IMR-90 (cell line): ENCODE measurements around the gene FAM180A. TPM values are rescaled to one million over a fixed set of nuclear protein-coding genes. Genes with fewer than 3 reads are reported as not detected.
A peak's percentile ranks its signal among the peaks of the same experiment; 100 is the strongest.

Experiments used
- ATAC-seq: fragments of 200-7000 bp; cut with Tn5 transposase; 2 replicates; pipeline ENCODE4 v1.9.1; 2020; ENCODE audit warnings: low read depth, mild to moderate bottlenecking, moderate library complexity
- BruUV-seq: library from RNA; stranded (reverse); fragments of 400-500 nt; replicated peaks from 2 replicates; lab custom pipeline; 2021; lab: Mats Ljungman, UMichigan
- CTCF ChIA-PET: fragments of 300-600 bp; formaldehyde crosslinking; extraction: SDS; loops from one replicate; lab custom pipeline; 2021; ENCODE audit warnings: antibody characterized with exemption; lab: Yijun Ruan, JAX
- POLR2A ChIA-PET: fragments of 300-600 bp; sonication (Branson Sonifier 250); formaldehyde crosslinking; loops from one replicate; lab custom pipeline; 2022; ENCODE audit warnings: antibody characterized with exemption; ENCODE audit not compliant: unreplicated experiment; lab: Charles Lee
- DNase-seq: peaks from one replicate; pipeline ENCODE4 v3.0.0; 2013
- H2AFZ ChIP-seq: replicated peaks from 2 replicates; pipeline ENCODE3; 2013; ENCODE audit warnings: low read length, mild to moderate bottlenecking; ENCODE audit not compliant: poor library complexity
- H2AK5ac ChIP-seq: 2 replicates; pipeline ENCODE4 v1.6.1; 2013; ENCODE audit warnings: low read depth, low read length, inconsistent platforms
- H2AK9ac ChIP-seq: replicated peaks from 2 replicates; pipeline ENCODE3; 2013; ENCODE audit warnings: mild to moderate bottlenecking, low read depth, low read length, moderate library complexity; ENCODE audit not compliant: poor library complexity
- H2BK120ac ChIP-seq: 2 replicates; pipeline ENCODE4 v1.6.1; 2013; ENCODE audit warnings: low read depth, low read length, inconsistent platforms
- H2BK15ac ChIP-seq: 3 replicates; pipeline ENCODE4 v1.6.1; 2013; ENCODE audit warnings: low read depth, low read length, inconsistent platforms
- H2BK20ac ChIP-seq: 2 replicates; pipeline ENCODE4 v1.6.1; 2013; ENCODE audit warnings: low read depth, mild to moderate bottlenecking, inconsistent platforms, low read length, moderate library complexity
- H2BK5ac ChIP-seq: 2 replicates; pipeline ENCODE4 v1.6.1; 2013; ENCODE audit warnings: mild to moderate bottlenecking, low read depth, low read length, inconsistent platforms; ENCODE audit not compliant: poor library complexity, severe bottlenecking
- H3K14ac ChIP-seq: replicated peaks from 2 replicates; pipeline ENCODE4 v1.6.1; 2013; ENCODE audit warnings: low read depth, low read length, inconsistent platforms
- H3K18ac ChIP-seq: 2 replicates; pipeline ENCODE4 v1.6.1; 2013; ENCODE audit warnings: low read depth, low read length, control low read depth
- H3K23ac ChIP-seq: 2 replicates; pipeline ENCODE4 v1.6.1; 2013; ENCODE audit warnings: low read depth, low read length, inconsistent platforms
- H3K27ac ChIP-seq: 2 replicates; pipeline ENCODE4 v1.5.1; 2013; ENCODE audit warnings: mild to moderate bottlenecking, control low read depth, low read length; ENCODE audit not compliant: insufficient read depth
- H3K27me3 ChIP-seq: 2 replicates; pipeline ENCODE4 v1.6.1; 2013; ENCODE audit warnings: low read length; ENCODE audit not compliant: control insufficient read depth, insufficient read depth
- H3K36me3 ChIP-seq: 2 replicates; pipeline ENCODE4 v1.6.1; 2013; ENCODE audit warnings: low read length, mixed read lengths; ENCODE audit not compliant: control insufficient read depth, insufficient read depth
- H3K4ac ChIP-seq: 2 replicates; pipeline ENCODE4 v1.6.1; 2013; ENCODE audit warnings: low read depth, low read length, inconsistent platforms
- H3K4me1 ChIP-seq: 2 replicates; pipeline ENCODE4 v1.6.1; 2013; ENCODE audit warnings: low read length, mixed read lengths; ENCODE audit not compliant: control insufficient read depth, insufficient read depth
- H3K4me2 ChIP-seq: 2 replicates; pipeline ENCODE4 v1.6.1; 2013; ENCODE audit warnings: low read depth, mild to moderate bottlenecking, control low read depth, low read length, moderate library complexity
- H3K4me3 ChIP-seq: 2 replicates; pipeline ENCODE4 v1.5.1; 2013; ENCODE audit warnings: low read depth, mild to moderate bottlenecking, control low read depth, low read length, moderate library complexity; ENCODE audit not compliant: insufficient read depth
- H3K56ac ChIP-seq: 2 replicates; pipeline ENCODE4 v1.6.1; 2013; ENCODE audit warnings: low read length, inconsistent platforms; ENCODE audit not compliant: insufficient read depth; ENCODE audit errors: extremely low read depth
- H3K79me1 ChIP-seq, 2 experiments: 2 replicates each; pipeline ENCODE4 v1.6.1; 2013; ENCODE audit warnings: low read length in 2 of 2, inconsistent platforms in 1 of 2, low read depth in 1 of 2
- H3K9ac ChIP-seq: 2 replicates; pipeline ENCODE4 v1.6.1; 2013; ENCODE audit warnings: low read depth, low read length, control low read depth
- H3K9me1 ChIP-seq: 2 replicates; pipeline ENCODE4 v1.6.1; 2013; ENCODE audit warnings: low read length, inconsistent platforms; ENCODE audit not compliant: insufficient read depth
- H3K9me3 ChIP-seq: 2 replicates; pipeline ENCODE4 v1.6.1; 2013; ENCODE audit warnings: low read length; ENCODE audit not compliant: control insufficient read depth, insufficient read depth
- H4K20me1 ChIP-seq: 2 replicates; pipeline ENCODE4 v1.6.1; 2013; ENCODE audit warnings: low read length, inconsistent platforms; ENCODE audit not compliant: insufficient read depth
- H4K5ac ChIP-seq: 2 replicates; pipeline ENCODE4 v1.6.1; 2013; ENCODE audit warnings: mild to moderate bottlenecking, low read depth, low read length, control low read depth
- H4K8ac ChIP-seq, 2 experiments: 2 replicates each; pipeline ENCODE4 v1.6.1; 2013; ENCODE audit warnings: low read depth in 2 of 2, low read length in 2 of 2, control low read depth in 1 of 2, inconsistent platforms in 1 of 2
- H4K91ac ChIP-seq: 2 replicates; pipeline ENCODE4 v1.6.1; 2013; ENCODE audit warnings: low read depth, low read length, inconsistent platforms; ENCODE audit not compliant: insufficient read depth
- BHLHE40 ChIP-seq: fragments of 150-350 bp; IDR thresholded peaks from 2 replicates; pipeline ENCODE4 v1.6.1; 2016; ENCODE audit warnings: mild to moderate bottlenecking, low read depth, low read length
- CEBPB ChIP-seq: IDR thresholded peaks from 2 replicates; pipeline ENCODE4 v1.6.1; 2012; ENCODE audit warnings: low read depth, low read length, improper control_type of control experiment
- CHD1 ChIP-seq: IDR thresholded peaks from 2 replicates; pipeline ENCODE4 v1.6.1; 2012; ENCODE audit warnings: low read depth, low read length, improper control_type of control experiment
- FOS ChIP-seq: fragments of 150-350 bp; IDR thresholded peaks from 2 replicates; pipeline ENCODE4 v1.6.1; 2016; ENCODE audit warnings: low read depth, low read length
- MAFK ChIP-seq: IDR thresholded peaks from 2 replicates; pipeline ENCODE4 v1.6.1; 2012; ENCODE audit warnings: low read depth, low read length, improper control_type of control experiment
- MAZ ChIP-seq: IDR thresholded peaks from 2 replicates; pipeline ENCODE4 v1.6.1; 2012; ENCODE audit warnings: low read depth, mild to moderate bottlenecking, low read length, improper control_type of control experiment, moderate library complexity, borderline replicate concordance
- MXI1 ChIP-seq: IDR thresholded peaks from 2 replicates; pipeline ENCODE4 v1.6.1; 2012; ENCODE audit warnings: low read depth, mild to moderate bottlenecking, low read length, moderate library complexity, borderline replicate concordance
- NFE2L2 ChIP-seq: fragments of 150-350 bp; IDR thresholded peaks from 2 replicates; pipeline ENCODE4 v1.6.1; 2016; ENCODE audit warnings: low read depth, mild to moderate bottlenecking, low read length
- RAD21 ChIP-seq: IDR thresholded peaks from 2 replicates; pipeline ENCODE4 v1.6.1; 2012; ENCODE audit warnings: low read length, improper control_type of control experiment
- RFX5 ChIP-seq: IDR thresholded peaks from 2 replicates; pipeline ENCODE4 v1.8.0; 2012; ENCODE audit warnings: low read depth, mild to moderate bottlenecking, low read length, moderate library complexity
- WGBS, 2 experiments: methylation state at CpG; one replicate each; pipeline versions ENCODE4 v1.1.5 to v1.1.7; 2013; ENCODE audit warnings: missing lambda C conversion rate in 2 of 2; ENCODE audit not compliant: insufficient read length in 1 of 2; ENCODE audit errors: extremely low coverage in 2 of 2; 5-methylcytosine and 5-hydroxymethylcytosine counted together
- dilution Hi-C: fragments of 300-500 bp; cut with HindIII; formaldehyde crosslinking; loops from one replicate; pipeline ENCODE4 v1.14.3; 2018; ENCODE audit warnings: low sequenced_read_pairs; ENCODE audit not compliant: unreplicated experiment
- in situ Hi-C: fragments of 300-500 bp; cut with MboI; formaldehyde crosslinking; loops from 3 replicates; pipeline ENCODE4 v1.14.3; 2019; ENCODE audit warnings: low sequenced_read_pairs, inconsistent platforms, mixed read lengths
- intact Hi-C: fragments of 100-400 bp; cut with micrococcal nuclease; formaldehyde crosslinking; loops from 2 replicates; pipeline ENCODE4 v1.10.0; 2022
- polyA plus RNA-seq, 3 experiments: library from polyadenylated mRNA; depleted of rRNA; stranded (reverse); fragments of >200 nt; gene quantifications; 2 replicates each; pipeline ENCODE4 v1.2.3, GENCODE V29; 2012; ENCODE audit warnings: low replicate concordance in 1 of 3
- total RNA-seq: library from RNA; depleted of rRNA; stranded (reverse); fragments of >200 nt; gene quantifications from 2 replicates; pipeline ENCODE4 v1.2.3, GENCODE V29; 2012
- TF ChIP-seq, protein P1 (sequence below): fragments of 150-350 bp; IDR thresholded peaks from 2 replicates; pipeline ENCODE4 v1.6.1; 2016; ENCODE audit warnings: low read depth, mild to moderate bottlenecking, low read length, moderate library complexity, borderline replicate concordance
- TF ChIP-seq, protein P2 (sequence below): fragments of 150-350 bp; IDR thresholded peaks from 2 replicates; pipeline ENCODE4 v1.6.1; 2017; ENCODE audit warnings: mild to moderate bottlenecking, antibody characterized with exemption, low read length, low read depth

FAM180A gene
- total and polyA plus RNA-seq, 2 of the 4 experiments (the other 2 are of a cell fraction): 1.3 to 2.0 TPM

DNA sequence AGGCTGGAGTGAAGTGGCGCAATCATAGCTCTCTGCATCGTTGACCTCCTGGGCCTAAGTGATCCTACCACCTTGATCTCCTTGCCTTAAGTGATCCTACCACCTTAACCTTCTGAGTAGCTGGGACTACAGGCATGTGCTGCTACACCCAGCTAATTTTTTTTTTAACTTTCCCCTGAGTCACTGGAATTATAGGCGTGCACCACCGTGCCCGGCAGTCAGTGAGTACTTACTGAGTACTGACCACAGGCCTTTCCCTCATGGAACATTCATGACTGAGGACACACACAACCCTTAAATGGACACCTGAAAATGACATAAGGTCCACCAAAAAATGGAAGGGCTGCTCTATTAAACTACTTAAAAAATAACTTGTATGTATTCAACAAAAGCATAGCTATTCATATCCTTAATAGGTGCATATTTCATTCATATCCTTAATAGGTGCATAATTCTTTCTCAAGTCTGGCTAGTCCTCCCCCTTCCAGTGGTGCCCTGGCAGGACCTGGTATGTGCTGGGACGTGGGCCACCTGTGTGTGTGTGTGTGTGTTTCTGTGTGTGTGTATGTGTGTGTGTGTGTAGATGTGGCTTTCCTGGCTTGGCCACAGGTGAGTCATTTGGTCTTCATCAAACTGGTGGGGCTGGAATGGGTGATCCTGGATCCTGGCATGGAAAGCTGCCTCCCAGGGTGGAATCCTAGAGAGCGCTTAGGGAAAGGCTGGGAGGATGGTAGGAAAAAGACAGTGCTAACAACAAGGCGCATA is 3.5 kb downstream of the FAM180A start:
- Histone ChIP-seq H4K8ac (peak overlapping the region; percentile 82 to 99), H3K27ac (peak overlapping the region; percentile 82), H3K18ac (peak overlapping the region; percentile 63), H3K4ac (peak overlapping the region; percentile 88), H4K5ac (peak overlapping the region; percentile 39), H3K14ac (peak overlapping the region; percentile 73), H3K4me3 (no peak overlapping the region), H3K23ac (peak overlapping the region; percentile 57; the same call in 1 of the 2 replicates), H2BK20ac (peak overlapping the region; percentile 87), H4K20me1 (no peaks in the 10 kb centered on the region), H2BK15ac (peak overlapping the region; percentile 89; the same call in 2 of the 3 replicates), H3K9me3 (no peaks in the 10 kb centered on the region), H3K9ac (no peak overlapping the region), H3K9me1 (peaks cover 22% of the 10 kb centered on the region), H3K79me1 (peaks cover 0 to 9% of the 10 kb centered on the region in 2 experiments; a peak in 1 of 4 replicates), H4K91ac (peak overlapping the region; percentile 91), H2AK9ac (peak overlapping the region; percentile 95), H2BK5ac (peak overlapping the region; percentile 82), H3K27me3 (no peaks in the 10 kb centered on the region), H2AFZ (peak overlapping the region; percentile 69), H3K36me3 (no peaks in the 10 kb centered on the region), H3K56ac (peak overlapping the region; percentile 78), H3K4me2 (no peak overlapping the region), H2AK5ac (peak overlapping the region; percentile 93), H2BK120ac (peak overlapping the region; percentile 88), H3K4me1 (peaks cover 24% of the 10 kb centered on the region)
- TF ChIP-seq MAFK (no peak), MXI1 (0 out of 2 replicates have a peak, but pooled peaks have one; percentile 30), NFE2L2 (peak; percentile 53; the same call in 1 of the 2 replicates), RFX5 (no peak), RAD21 (no peak), MAZ (no peak), BHLHE40 (peak; percentile 61), CEBPB (peak; percentile 75), FOS (peak; percentile 36; the same call in 1 of the 2 replicates), CHD1 (no peak)
- TF ChIP-seq, protein P1, sequence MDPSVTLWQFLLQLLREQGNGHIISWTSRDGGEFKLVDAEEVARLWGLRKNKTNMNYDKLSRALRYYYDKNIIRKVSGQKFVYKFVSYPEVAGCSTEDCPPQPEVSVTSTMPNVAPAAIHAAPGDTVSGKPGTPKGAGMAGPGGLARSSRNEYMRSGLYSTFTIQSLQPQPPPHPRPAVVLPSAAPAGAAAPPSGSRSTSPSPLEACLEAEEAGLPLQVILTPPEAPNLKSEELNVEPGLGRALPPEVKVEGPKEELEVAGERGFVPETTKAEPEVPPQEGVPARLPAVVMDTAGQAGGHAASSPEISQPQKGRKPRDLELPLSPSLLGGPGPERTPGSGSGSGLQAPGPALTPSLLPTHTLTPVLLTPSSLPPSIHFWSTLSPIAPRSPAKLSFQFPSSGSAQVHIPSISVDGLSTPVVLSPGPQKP: no peak
- TF ChIP-seq, protein P2, sequence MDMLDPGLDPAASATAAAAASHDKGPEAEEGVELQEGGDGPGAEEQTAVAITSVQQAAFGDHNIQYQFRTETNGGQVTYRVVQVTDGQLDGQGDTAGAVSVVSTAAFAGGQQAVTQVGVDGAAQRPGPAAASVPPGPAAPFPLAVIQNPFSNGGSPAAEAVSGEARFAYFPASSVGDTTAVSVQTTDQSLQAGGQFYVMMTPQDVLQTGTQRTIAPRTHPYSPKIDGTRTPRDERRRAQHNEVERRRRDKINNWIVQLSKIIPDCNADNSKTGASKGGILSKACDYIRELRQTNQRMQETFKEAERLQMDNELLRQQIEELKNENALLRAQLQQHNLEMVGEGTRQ: no peak; the same call in 1 of the 2 replicates
- POLR2A ChIA-PET: no interaction called here
- ATAC-seq: peak; percentile 55
- dilution Hi-C loops: no loop called here
- peak; percentile 86 for DNase-seq
- CTCF ChIA-PET: interaction anchor here (0.7 kb wide), 1 partner anchor 68 kb away, joined by 3 read pairs; no protein-coding TSS in a partner anchor
- BruUV-seq: no TSS peak
- WGBS, 2 experiments: 31% methylated on average over 5 of the region's 8 CpGs; no CpG with 5 or more reads in 1 of the 2 experiments
- in situ Hi-C loops: no loop called here
- intact Hi-C loops: no loop called here
